Measurements from ENCODE around the gene LRRC10B.

DNA sequence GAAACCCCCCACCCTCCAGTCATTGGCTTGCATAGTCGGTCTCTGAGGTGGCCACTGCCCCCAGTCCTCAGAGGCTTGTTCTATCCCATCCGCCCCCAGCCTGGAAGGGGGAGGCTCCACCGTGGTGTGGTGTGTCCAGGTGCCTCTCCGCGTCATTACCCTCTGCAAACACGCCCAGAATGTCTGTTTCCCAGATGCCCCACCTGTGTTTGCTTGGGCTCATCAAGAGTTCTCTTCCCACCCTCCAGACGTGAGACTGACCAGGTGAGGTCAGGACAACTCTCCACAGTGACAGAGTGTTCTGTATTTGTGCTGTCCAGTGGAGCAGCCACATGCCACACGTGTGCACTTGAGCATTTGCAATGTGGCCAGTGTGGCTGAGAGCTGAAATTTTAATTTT lies 24.9 kb downstream of the LRRC10B start:
- TF ChIP-seq EZH2phosphoT487 (IDR thresholded peaks at IDR 0.05; ENCODE audit: insufficient read depth, low read depth) (no peak), EZH2 (IDR thresholded peaks at IDR 0.05; ENCODE audit: insufficient read depth, poor library complexity, severe bottlenecking) (no peak)
